K562 treated with DMSO at 1 percent for 24 hours (cell line): ENCODE data around the gene ZNRD2. TPM values are rescaled to one million over a fixed set of nuclear protein-coding genes. Genes with fewer than 3 reads are reported as not detected.

Experiments
- total RNA-seq: library from RNA; unstranded; fragments of 300-600 nt; gene quantifications from 2 replicates; pipeline ENCODE4 v1.2.3, GENCODE V29; 2022; ENCODE audit warnings: low read depth; ENCODE audit not compliant: insufficient read depth

ZNRD2 gene, protein sequence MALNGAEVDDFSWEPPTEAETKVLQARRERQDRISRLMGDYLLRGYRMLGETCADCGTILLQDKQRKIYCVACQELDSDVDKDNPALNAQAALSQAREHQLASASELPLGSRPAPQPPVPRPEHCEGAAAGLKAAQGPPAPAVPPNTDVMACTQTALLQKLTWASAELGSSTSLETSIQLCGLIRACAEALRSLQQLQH
- 65.6 and 76.3 TPM in 2 replicates for total RNA-seq

DNA sequence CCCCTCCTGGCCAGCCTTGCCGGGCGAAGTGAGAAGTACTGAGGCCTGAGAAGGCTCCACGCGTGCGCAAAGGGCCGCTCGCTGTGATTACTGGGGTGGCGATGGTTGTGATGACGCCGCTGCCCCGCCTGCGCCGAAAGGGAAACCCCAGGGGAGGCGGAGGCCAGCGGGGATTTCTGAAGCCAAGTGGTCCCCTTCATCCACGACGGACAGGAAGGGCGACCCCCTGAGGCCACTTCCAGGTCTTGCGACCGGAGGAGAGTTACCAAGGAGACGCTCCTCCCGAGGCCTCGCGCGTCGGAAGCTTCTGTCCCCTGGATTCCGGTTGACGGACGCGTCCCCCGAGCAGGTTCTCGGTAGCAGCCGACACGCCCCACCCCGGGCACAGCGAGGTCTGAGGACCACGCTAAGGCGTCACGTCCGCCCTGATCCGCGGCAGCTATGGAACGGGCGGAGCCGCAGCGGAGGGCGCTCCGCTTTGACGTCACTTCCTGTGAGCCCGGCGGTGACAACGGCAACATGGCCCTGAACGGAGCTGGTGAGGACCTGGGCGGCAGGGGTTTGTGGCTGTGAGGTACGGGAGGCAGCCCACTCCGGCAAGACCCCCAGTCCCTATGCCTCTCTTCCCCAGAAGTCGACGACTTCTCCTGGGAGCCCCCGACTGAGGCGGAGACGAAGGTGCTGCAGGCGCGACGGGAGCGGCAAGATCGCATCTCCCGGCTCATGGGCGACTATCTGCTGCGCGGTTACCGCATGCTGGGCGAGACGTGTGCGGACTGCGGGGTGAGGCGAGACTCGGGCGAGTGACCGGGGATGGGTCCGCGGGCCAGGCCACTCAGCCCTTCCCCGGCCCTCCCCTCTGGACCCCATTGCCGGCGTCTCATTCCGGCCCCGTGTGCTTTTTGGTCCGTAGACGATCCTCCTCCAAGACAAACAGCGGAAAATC lies at the start of gene ZNRD2:
Gene ZNRD2, plus strand, starts transcription at position 505 of the 946 bp plus-strand sequence. Its CDS starts 15 bp downstream, at position 520.

DNA sequence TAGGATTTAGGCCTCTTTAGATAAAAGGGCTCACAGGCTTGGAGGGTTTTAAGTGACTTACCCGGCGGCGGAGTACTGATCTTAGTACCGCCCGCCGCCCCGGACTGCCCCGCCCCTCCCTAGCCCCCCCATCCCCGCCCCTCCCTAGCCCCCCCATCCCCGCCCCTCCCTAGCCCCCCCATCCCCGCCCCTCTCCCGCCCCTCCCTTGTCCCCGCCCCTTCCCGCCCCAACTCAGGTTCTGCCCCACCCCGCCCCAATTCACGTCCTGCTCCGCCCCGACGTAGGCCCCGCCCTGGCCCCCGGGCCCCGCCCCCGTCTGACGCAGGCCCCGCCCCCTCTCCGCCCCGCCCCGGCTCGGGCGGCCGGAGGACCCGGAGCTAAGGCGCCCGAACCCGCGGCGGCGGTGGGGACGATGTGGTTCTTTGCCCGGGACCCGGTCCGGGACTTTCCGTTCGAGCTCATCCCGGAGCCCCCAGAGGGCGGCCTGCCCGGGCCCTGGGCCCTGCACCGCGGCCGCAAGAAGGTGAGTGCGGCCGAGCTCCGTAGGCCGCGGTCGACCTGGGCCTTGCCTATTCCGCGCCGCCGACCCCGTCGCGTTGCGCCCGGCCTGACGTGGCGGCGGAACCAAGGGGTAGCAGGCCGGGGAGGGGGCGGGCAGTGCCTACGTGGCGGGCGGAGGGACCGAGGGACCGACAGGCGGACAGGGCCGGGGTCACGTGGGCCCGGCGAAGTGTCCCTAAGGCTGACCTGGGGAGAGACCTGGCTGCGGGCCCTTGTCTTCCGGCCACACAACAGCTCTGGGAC lies 45.3 kb upstream of the ZNRD2 start, which contains the start of gene SCYL1:
Gene SCYL1, plus strand, starts transcription at position 343 of the 805 bp plus-strand sequence. Its CDS starts 71 bp downstream, at position 414.

DNA sequence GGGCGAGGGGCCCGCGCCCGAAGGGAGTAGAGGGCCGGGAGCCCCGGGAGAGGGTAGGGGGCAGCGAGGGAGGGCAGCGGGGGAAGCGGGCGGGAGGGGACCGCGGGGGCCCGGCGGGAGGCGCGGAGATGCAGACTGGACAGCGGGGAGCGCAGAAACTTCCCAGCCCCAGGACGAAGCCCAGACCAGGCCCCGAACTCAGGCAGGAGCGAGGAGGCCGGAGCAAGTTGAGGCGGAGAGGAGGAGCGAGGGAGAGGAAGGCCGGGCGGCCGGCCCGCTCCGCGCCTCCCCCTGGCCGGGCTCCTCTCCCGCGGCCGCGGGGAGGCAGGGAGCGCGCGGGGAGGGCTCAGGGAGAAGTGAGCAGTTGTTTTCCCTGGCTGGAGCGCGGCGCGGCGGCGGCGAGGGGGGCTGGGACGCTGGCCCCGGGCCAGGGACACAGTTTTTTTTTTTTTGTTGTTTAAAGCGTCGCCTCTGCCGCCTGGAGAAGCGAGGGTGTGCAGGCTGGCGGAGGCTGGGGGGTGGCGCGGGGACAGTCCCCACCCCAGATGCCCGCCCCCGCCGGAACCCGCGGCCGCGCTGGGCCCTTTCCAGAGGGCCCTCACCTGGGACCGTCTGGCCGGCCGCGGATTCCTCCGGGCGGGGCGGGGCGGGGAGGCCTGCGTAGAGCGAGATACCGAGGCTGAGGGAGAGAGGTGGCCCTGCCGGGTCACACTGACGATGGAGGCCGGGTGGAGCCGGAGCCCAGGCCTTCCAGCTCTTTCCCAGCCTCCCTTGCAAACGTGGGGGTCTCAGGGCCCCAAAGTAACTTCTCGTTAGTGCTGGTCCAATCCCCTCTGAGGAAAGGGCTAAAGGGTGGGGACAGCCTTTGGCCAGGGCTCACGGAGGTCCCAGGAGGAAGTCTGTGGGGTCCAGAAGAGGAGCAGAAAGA lies 12.0 kb upstream of the ZNRD2 start, which contains the start of gene LTBP3:
Gene LTBP3, minus strand, starts transcription at position 358 of the 928 bp plus-strand sequence. CDS start 400 bp downstream, outside the sequence.

DNA sequence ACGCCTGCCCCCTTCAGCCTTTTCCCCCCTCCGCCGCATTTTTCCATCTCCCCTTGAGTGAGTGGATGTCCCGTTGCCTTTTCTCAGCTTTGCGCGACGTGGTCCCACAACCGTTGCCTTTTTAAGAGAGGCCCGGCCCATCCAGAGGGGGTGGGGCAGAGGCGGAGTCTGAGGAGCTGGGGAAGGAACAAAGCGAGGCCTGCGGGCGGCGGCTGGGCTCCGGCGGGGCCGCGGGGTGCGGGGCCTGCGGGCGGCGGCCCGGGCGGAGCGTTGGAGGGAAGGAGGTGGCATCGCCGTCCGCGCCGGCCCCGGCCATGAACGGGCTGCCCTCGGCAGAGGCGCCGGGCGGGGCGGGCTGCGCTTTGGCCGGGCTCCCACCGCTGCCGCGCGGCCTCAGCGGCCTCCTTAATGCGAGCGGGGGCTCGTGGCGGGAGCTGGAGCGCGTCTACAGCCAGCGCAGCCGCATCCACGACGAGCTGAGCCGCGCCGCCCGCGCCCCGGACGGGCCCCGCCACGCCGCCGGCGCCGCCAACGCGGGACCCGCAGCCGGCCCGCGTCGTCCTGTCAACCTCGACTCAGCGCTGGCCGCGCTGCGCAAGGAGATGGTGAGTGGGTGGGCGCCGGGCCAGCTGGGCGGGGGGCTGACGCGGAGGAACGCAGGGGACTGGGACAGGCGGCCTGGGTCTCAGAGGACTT lies 2.2 kb downstream of the ZNRD2 start, which contains the start of gene FAM89B:
Gene FAM89B, plus strand, starts transcription at position 183 of the 696 bp plus-strand sequence. Its CDS starts 132 bp downstream, at position 315.

DNA sequence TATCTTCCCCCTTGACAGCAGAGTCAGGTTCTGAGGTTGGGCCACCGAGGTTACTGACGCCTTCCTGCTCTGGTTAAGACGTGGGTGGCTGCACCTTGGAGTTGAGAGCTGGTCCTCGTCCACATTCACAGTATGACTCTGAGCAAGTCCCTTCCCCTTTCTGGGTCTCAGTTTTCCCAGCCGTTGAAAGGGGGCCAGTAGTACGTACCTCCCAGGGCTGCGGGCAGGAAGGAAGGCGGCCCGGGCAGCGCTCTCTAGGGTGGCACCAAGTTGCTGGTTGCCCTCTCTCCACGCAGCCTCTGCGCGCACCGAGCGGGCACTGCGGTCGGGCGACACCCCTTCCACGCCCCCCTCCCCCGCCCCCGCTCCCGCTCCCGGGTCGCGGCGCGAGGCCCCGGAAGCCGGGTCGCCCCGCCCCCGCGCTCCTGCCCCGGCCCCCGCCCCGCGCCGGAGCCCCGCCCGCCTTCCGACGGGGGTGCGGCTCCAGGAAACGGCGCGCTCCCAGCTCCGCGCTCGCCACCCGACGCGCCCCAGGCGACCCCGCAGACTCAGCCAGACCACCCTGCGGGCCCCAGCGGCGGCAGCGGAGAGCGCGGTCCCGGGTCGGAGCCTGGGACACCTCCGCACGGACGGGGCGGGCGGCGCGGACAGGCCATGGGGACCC lies 5.4 kb downstream of the ZNRD2 start, which contains the start of gene EHBP1L1:
Gene EHBP1L1, plus strand, starts transcription at position 486 of the 664 bp plus-strand sequence. CDS start 250 bp downstream, outside the sequence.

DNA sequence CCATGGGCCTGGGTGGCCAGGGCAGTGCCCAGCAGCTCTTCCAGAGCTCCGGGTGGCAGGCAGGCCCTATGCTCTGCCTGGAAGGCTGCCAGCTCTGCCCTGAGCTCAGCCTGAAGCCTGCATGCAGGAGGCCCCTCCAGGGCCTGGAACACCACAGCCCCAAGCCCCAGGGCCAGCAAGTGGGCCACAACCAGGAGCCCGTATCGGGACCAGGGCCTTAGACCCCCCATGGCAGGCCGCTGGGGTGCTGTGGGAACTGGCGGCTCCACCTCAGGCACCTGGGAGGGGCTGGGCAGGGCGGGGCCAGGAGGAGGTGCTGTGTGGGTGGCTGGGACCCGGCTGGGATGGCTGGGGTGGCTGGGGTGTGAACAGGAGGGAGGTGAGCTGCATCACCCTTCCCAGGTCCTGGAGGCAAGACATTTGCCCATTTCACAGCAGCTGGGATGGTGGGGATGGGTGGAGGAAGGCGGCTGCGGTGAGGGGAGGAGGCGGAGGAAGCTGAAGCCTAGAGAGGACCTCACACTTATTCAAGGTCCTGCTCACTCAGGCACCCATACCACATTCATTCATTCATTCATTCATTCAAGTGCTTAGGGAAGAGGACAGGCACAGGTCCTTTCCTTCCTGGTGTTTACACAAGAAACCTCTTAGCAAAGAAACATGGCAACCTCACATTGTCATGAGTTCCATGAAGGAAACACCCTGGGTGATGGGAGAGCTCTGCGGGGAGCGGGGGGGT lies 25.4 kb downstream of the ZNRD2 start, which contains the start of gene KCNK7:
Gene KCNK7, minus strand, starts transcription at position 258 of the 739 bp plus-strand sequence. Its CDS starts 28 bp downstream, at position 230.

DNA sequence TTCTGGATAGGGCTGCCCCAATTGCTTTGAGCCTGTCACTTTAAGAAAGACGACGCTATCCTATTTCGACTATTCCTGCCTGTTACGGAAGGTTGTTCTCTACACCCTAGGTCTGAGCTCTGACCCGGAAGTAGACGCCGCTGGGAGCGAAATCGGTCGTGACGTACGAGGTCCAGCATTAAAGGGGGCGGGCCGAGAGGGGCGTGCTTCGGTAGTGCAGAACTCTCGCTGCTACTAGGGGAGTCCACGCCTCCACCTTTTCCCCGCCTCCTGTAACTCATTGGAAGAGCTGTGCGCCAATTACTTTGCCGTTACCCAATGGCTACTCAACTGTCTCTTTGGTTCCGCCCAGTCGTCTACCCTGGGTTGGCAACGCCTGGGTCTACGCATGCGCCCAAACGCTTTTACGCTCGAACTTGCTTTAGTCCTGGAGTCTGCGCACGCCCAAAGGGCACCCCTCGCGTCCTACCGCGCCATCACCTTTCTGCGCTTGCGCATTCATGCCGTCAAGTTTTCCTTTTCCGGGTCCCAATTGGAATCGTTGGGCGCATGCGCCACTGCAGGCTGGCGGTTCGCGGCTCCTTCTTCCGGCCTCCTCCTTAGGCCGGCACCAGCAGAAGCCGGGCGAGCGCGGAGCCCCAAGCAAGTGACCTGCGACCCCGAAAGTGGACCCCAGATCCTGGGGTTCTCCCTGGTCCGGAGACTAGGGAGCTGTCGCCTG lies 45.1 kb downstream of the ZNRD2 start, which contains the start of gene PCNX3:
Gene PCNX3, plus strand, starts transcription at position 548 of the 721 bp plus-strand sequence. CDS start 536 bp downstream, outside the sequence.

Other genes with a start within 250 kb of the ZNRD2 start
- gene DPF2, start 236.6 kb upstream of the ZNRD2 start, total RNA-seq: 67.3 and 67.9 TPM in 2 replicates
- 6.7 and 8.9 TPM in 2 replicates for gene TIGD3, start 215.7 kb upstream of the ZNRD2 start, total RNA-seq
- 2.3 and 3.4 TPM in 2 replicates for gene SLC25A45, start 187.8 kb upstream of the ZNRD2 start, total RNA-seq
- 63.0 and 66.6 TPM in 2 replicates for gene FRMD8, start 183.8 kb upstream of the ZNRD2 start, total RNA-seq
- 25.4 and 31.8 TPM in 2 replicates for gene NEAT1, start 147.7 kb upstream of the ZNRD2 start, total RNA-seq
- 92.6 and 97.2 TPM in 2 replicates for gene MALAT1, start 71.4 kb upstream of the ZNRD2 start, total RNA-seq
- gene SCYL1, start 45.4 kb upstream of the ZNRD2 start, total RNA-seq: 135 and 143 TPM in 2 replicates
- 42.3 and 45.8 TPM in 2 replicates for gene LTBP3, start 12.1 kb upstream of the ZNRD2 start, total RNA-seq
- 140 and 142 TPM in 2 replicates for gene FAM89B, start 2.1 kb downstream of the ZNRD2 start, total RNA-seq
- gene EHBP1L1, start 5.6 kb downstream of the ZNRD2 start, total RNA-seq: 83.0 and 84.8 TPM in 2 replicates
- gene KCNK7, start 25.3 kb downstream of the ZNRD2 start, total RNA-seq: 4.0 and 4.8 TPM in 2 replicates
- gene MAP3K11, start 43.7 kb downstream of the ZNRD2 start, total RNA-seq: 93.2 and 97.7 TPM in 2 replicates
- gene PCNX3, start 45.3 kb downstream of the ZNRD2 start, total RNA-seq: 52.3 and 54.3 TPM in 2 replicates
- 99.8 and 104 TPM in 2 replicates for gene SIPA1, start 67.6 kb downstream of the ZNRD2 start, total RNA-seq
- 76.3 and 79.5 TPM in 2 replicates for gene RELA, start 92.4 kb downstream of the ZNRD2 start, total RNA-seq
- 50.5 and 58.6 TPM in 2 replicates for gene KAT5, start 141.8 kb downstream of the ZNRD2 start, total RNA-seq
- gene RNASEH2C, start 150.3 kb downstream of the ZNRD2 start, total RNA-seq: 50.7 and 64.2 TPM in 2 replicates
- 43.7 and 44.6 TPM in 2 replicates for gene AP5B1, start 210.5 kb downstream of the ZNRD2 start, total RNA-seq
- not detected in 2 replicates for gene OVOL1, start 216.6 kb downstream of the ZNRD2 start, total RNA-seq